ENCODE data around the gene CCDC182. TPM values are rescaled to one million over a fixed set of nuclear protein-coding genes. Genes with fewer than 3 reads are reported as not detected.

Gene CCDC182
- total and polyA plus RNA-seq, 9 of the 15 experiments (the other 6 are each of a cell fraction or from before 2014, with no cell fraction given) = not detected

DNA sequence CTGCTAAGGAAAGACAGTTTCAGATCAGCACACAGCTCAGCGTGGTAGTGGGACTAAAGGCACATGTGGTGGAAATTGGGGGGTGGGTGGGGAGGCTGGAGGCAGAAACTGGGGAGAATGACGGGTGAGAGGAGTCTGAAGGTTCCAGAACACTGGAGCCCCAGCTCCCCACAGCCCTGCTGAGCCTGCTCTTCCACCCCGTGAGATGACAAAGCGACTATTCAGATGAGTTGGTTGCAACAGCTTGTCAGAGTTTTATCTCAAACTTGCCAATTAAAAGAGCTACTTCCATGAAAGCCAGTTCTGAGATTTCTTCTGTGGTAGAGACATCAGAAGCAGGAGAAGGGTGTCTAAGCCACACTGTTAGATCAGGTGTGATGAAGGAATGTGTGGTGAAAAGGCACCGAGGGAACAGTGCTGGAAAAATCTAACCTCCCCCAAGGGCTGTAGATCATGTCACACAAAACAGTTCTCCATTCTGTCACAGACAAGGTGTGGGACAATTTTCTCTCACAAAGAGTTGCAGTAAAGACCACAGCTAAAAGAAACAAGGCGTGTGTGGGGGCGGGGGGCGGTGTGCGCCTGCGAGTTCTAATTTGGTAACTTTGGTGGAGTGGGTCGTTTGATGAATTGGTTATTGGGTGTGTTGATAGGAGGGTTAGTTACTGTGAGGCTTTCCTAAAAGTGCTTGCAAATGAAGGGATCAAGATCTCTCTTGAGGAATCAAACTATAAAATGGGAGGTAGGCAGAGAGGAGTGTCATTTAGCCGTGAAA lies 39.0 kb downstream of the CCDC182 start:
- Histone ChIP-seq H3K79me2 (ENCODE audit: control insufficient read depth, insufficient read depth, low read length) (no peaks in the 10 kb centered on the region), H3K9ac (ENCODE audit: insufficient read depth in 1 of 2, low read depth in 2 of 2, low read length in 2 of 2) (no peak overlapping the region), H3K4me3 (no peak overlapping the region), H3K9me1 (ENCODE audit: control insufficient read depth, insufficient read depth, low read length) (no peaks in the 10 kb centered on the region), H3K27ac (ENCODE audit: extremely low read depth, low read depth, low read length) (no peak overlapping the region), H2AFZ (ENCODE audit: low read depth, low read length) (no peak overlapping the region), H3K4me1 (replicated peaks in 1 of 2; ENCODE audit: control insufficient read depth in 2 of 2, insufficient read depth in 2 of 2, low read length in 2 of 2) (no peaks in the 10 kb centered on the region), H3K4me2 (ENCODE audit: insufficient read depth, low read length) (no peak overlapping the region), H3K36me3 (ENCODE audit: control insufficient read depth, insufficient read depth, low read length) (no peaks in the 10 kb centered on the region), H4K20me1 (replicated peaks; ENCODE audit: control insufficient read depth, insufficient read depth, low read length) (no peaks in the 10 kb centered on the region), H3K27me3 (ENCODE audit: control insufficient read depth in 2 of 2, insufficient read depth in 2 of 2, low read length in 2 of 2) (peaks cover 37 to 50% of the 10 kb centered on the region in 2 experiments; a peak in 4 of 5 replicates), H3K9me3 (replicated peaks; ENCODE audit: control insufficient read depth, insufficient read depth, low read depth, low read length) (no peaks in the 10 kb centered on the region)
- WGBS (ENCODE audit: insufficient coverage, low coverage, missing lambda C conversion rate) = 0% methylated on average over 12 of the region's 12 CpGs
- ChIA-PET CTCF (ENCODE audit: low intra/inter-chr PET ratio) (no interaction called here), POLR2A (no interaction called here)
- intact Hi-C loops (cut with micrococcal nuclease) = no loop called here
- ATAC-seq = no peak
- no TSS peak for BruUV-seq (replicated peaks)
- no peak for DNase-seq (ENCODE audit: extremely low read depth in 1 of 4, low spot score in 3 of 4)
- in situ Hi-C loops (cut with MboI) = no loop called here
- TF ChIP-seq ASH1L (IDR thresholded peaks at IDR 0.05; ENCODE audit: borderline replicate concordance, low read depth, partially characterized antibody) = no peak
- TF ChIP-seq PBX2 (CRISPR knock-in tag; IDR thresholded peaks at IDR 0.05; ENCODE audit: low read depth) = no peak
- TF ChIP-seq PBX2 (tag; conservative IDR thresholded peaks at IDR 0.05; ENCODE audit: low read depth) = peak; percentile 66
- TF ChIP-seq MEIS2 (IDR thresholded peaks at IDR 0.05; ENCODE audit: partially characterized antibody) = peak; percentile 30
- peak; percentile 49 for FAIRE-seq
